GM23338 (cell line): Measurements from ENCODE around the gene LRTM2. TPM values are rescaled to one million over a fixed set of nuclear protein-coding genes. Genes with fewer than 3 reads are reported as not detected.
A peak's percentile ranks its signal among the peaks of the same experiment; 100 is the strongest.

Experiments
- ATAC-seq: fragments of 200-7000 bp; cut with Tn5 transposase; 3 replicates; pipeline ENCODE4 v1.9.1; 2020
- DNase-seq: peaks from one replicate; pipeline ENCODE4 v3.0.0-alpha.2; 2015; ENCODE audit warnings: low spot score
- H2AFZ ChIP-seq: fragments of 200-600 bp; sonication (generic); 2 replicates; pipeline ENCODE4 v1.8.0; 2016; ENCODE audit warnings: antibody characterized with exemption, mild to moderate bottlenecking, moderate library complexity
- H3F3A ChIP-seq: fragments of 200-600 bp; sonication (generic); replicated peaks from 2 replicates; pipeline ENCODE4 v1.8.0; 2017; ENCODE audit warnings: antibody characterized with exemption, mixed run types, low read depth
- H3K27ac ChIP-seq: fragments of 200-600 bp; sonication (generic); 2 replicates; pipeline ENCODE4 v1.6.1; 2016; ENCODE audit warnings: low read depth
- H3K27me3 ChIP-seq: fragments of 200-600 bp; sonication (generic); 2 replicates; pipeline ENCODE4 v1.8.0; 2016; ENCODE audit warnings: mild to moderate bottlenecking, mixed run types, moderate library complexity; ENCODE audit not compliant: insufficient read depth
- H3K36me3 ChIP-seq: fragments of 200-600 bp; sonication (generic); 2 replicates; pipeline ENCODE4 v1.8.0; 2016; ENCODE audit warnings: mild to moderate bottlenecking; ENCODE audit not compliant: insufficient read depth
- H3K4me1 ChIP-seq: fragments of 200-600 bp; sonication (generic); 2 replicates; pipeline ENCODE4 v1.8.0; 2016; ENCODE audit warnings: mild to moderate bottlenecking, moderate library complexity; ENCODE audit not compliant: insufficient read depth
- H3K4me2 ChIP-seq: fragments of 200-600 bp; sonication (generic); 2 replicates; pipeline ENCODE4 v1.7.1; 2017; ENCODE audit warnings: mixed run types
- H3K4me3 ChIP-seq: fragments of 200-600 bp; sonication (generic); 2 replicates; pipeline ENCODE4 v1.6.1; 2016; ENCODE audit warnings: mixed run types
- H3K79me2 ChIP-seq: fragments of 200-600 bp; sonication (generic); replicated peaks from 2 replicates; pipeline ENCODE4 v1.8.0; 2017; ENCODE audit warnings: mild to moderate bottlenecking; ENCODE audit not compliant: insufficient read depth
- H3K9me2 ChIP-seq: fragments of 200-600 bp; sonication (generic); 2 replicates; pipeline ENCODE4 v1.8.0; 2017; ENCODE audit not compliant: insufficient read depth
- H4K20me1 ChIP-seq: fragments of 200-600 bp; sonication (generic); replicated peaks from 2 replicates; pipeline ENCODE4 v1.8.0; 2017; ENCODE audit warnings: mild to moderate bottlenecking; ENCODE audit not compliant: insufficient read depth
- H3K27ac Mint-ChIP-seq: 2 replicates; pipeline ENCODE4 v1.8.0; 2020; ENCODE audit warnings: inconsistent platforms, mild to moderate bottlenecking, moderate library complexity, mixed read lengths
- H3K27me3 Mint-ChIP-seq: 3 replicates; pipeline ENCODE4 v1.8.0; 2022; ENCODE audit warnings: low read depth, mild to moderate bottlenecking, moderate library complexity, mixed read lengths, inconsistent platforms; ENCODE audit not compliant: insufficient read depth, poor library complexity
- H3K36me3 Mint-ChIP-seq: 3 replicates; pipeline ENCODE4 v1.8.0; 2021; ENCODE audit warnings: low read depth, mild to moderate bottlenecking, inconsistent platforms, moderate library complexity, mixed read lengths
- H3K4me1 Mint-ChIP-seq: 3 replicates; pipeline ENCODE4 v1.8.0; 2020; ENCODE audit warnings: mild to moderate bottlenecking, inconsistent platforms, mixed read lengths
- H3K4me3 Mint-ChIP-seq: 3 replicates; pipeline ENCODE4 v1.8.0; 2021; ENCODE audit warnings: moderate library complexity, mild to moderate bottlenecking, inconsistent platforms, mixed read lengths
- H3K9me3 Mint-ChIP-seq: 3 replicates; pipeline ENCODE4 v1.8.0; 2020; ENCODE audit warnings: moderate library complexity, mild to moderate bottlenecking, inconsistent platforms, mixed read lengths
- CREB1 ChIP-seq: fragments of 250-450 bp; sonication (Bioruptor Pico); IDR thresholded peaks from 2 replicates; pipeline ENCODE4 v1.5.0; 2020; ENCODE audit warnings: low read depth, mild to moderate bottlenecking, moderate library complexity
- EZH2 ChIP-seq: fragments of 200-600 bp; sonication (generic); IDR thresholded peaks from one replicate; pipeline ENCODE4 v1.8.0; 2017; ENCODE audit warnings: antibody characterized with exemption, mild to moderate bottlenecking, low read depth; ENCODE audit not compliant: unreplicated experiment
- EZH2phosphoT487 ChIP-seq: fragments of 200-600 bp; sonication (generic); IDR thresholded peaks from one replicate; pipeline ENCODE4 v1.8.1; 2018; ENCODE audit warnings: antibody characterized with exemption; ENCODE audit not compliant: unreplicated experiment
- JUNB ChIP-seq: IDR thresholded peaks from one replicate; pipeline ENCODE4 v1.6.1; 2016; ENCODE audit warnings: antibody characterized with exemption; ENCODE audit not compliant: unreplicated experiment
- NANOG ChIP-seq: IDR thresholded peaks from 2 replicates; pipeline ENCODE4 v1.6.1; 2016; ENCODE audit warnings: antibody characterized with exemption, borderline replicate concordance
- POLR2AphosphoS5 ChIP-seq: IDR thresholded peaks from 2 replicates; pipeline ENCODE4 v1.6.1; 2016; ENCODE audit warnings: antibody characterized with exemption, low read depth
- ZNF114 ChIP-seq: fragments of 250-450 bp; sonication (Bioruptor Pico); IDR thresholded peaks from 2 replicates; pipeline ENCODE4 v1.5.0; 2020; ENCODE audit warnings: mild to moderate bottlenecking, moderate library complexity
- ZNF331 ChIP-seq: fragments of 250-450 bp; sonication (Bioruptor Pico); IDR thresholded peaks from 2 replicates; pipeline ENCODE4 v1.5.0; 2020; ENCODE audit warnings: low read depth, mild to moderate bottlenecking, moderate library complexity
- polyA plus RNA-seq: library from polyadenylated mRNA; unstranded; fragments of >200 nt; fragmentation: Nextera tagmentation; extraction: Ambion mirVana; gene quantifications from 2 replicates; pipeline ENCODE4 v1.2.1, GENCODE V29; 2016
- total RNA-seq: library from RNA; depleted of rRNA; stranded (reverse); fragments of >200 nt; shearing (Covaris generic); gene quantifications from 2 replicates; pipeline ENCODE4 v1.2.3, GENCODE V29; 2014
- TF ChIP-seq, protein P1 (sequence below), 2 experiments: fragments of 200-600 bp in 1 of 2; sonication (generic) in 1 of 2; conservative IDR thresholded peaks; 2 replicates each; pipeline versions ENCODE4 v1.5.1 to v1.6.1; 2016 to 2017; ENCODE audit warnings: antibody characterized with exemption in 2 of 2, low read depth in 2 of 2, mild to moderate bottlenecking in 2 of 2, moderate library complexity in 1 of 2
- TF ChIP-seq, protein P2 (sequence below): IDR thresholded peaks from one replicate; pipeline ENCODE4 v1.6.1; 2018; ENCODE audit warnings: antibody characterized with exemption; ENCODE audit not compliant: unreplicated experiment
- TF ChIP-seq, protein P3 (sequence below): IDR thresholded peaks from 2 replicates; pipeline ENCODE4 v1.6.1; 2016; ENCODE audit warnings: antibody characterized with exemption

Gene LRTM2
- total and polyA plus RNA-seq, 2 experiments from 2014 or later, result 0.08 TPM; not detected in 1

DNA sequence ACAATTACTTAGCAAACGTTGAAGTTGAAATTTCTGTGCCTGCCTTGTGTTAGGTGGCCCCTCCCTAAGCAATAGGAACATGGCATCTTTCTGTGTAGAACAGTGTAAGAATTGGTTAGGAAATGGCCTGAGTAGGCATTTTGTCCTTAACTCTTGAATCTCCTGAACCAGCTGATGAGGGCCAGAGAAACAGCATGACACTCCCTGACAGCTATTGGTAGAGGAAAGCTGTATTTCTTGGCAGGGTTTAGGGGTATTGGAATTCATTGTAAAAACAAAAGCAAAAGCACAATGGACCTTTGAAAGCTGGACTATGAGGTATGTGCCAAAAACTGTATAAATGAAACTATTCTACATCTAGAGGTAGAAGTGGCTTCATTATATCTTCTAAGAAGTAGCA lies 40.6 kb upstream of the LRTM2 start (continued):
- TF ChIP-seq, protein P1, sequence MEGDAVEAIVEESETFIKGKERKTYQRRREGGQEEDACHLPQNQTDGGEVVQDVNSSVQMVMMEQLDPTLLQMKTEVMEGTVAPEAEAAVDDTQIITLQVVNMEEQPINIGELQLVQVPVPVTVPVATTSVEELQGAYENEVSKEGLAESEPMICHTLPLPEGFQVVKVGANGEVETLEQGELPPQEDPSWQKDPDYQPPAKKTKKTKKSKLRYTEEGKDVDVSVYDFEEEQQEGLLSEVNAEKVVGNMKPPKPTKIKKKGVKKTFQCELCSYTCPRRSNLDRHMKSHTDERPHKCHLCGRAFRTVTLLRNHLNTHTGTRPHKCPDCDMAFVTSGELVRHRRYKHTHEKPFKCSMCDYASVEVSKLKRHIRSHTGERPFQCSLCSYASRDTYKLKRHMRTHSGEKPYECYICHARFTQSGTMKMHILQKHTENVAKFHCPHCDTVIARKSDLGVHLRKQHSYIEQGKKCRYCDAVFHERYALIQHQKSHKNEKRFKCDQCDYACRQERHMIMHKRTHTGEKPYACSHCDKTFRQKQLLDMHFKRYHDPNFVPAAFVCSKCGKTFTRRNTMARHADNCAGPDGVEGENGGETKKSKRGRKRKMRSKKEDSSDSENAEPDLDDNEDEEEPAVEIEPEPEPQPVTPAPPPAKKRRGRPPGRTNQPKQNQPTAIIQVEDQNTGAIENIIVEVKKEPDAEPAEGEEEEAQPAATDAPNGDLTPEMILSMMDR (conservative IDR thresholded peaks at IDR 0.05; ENCODE audit: low read depth in 2 of 2), result no peak
- TF ChIP-seq JUNB (no peak), NANOG (no peak), ZNF331 (CRISPR knock-in tag) (no peak)
- TF ChIP-seq, protein P2, sequence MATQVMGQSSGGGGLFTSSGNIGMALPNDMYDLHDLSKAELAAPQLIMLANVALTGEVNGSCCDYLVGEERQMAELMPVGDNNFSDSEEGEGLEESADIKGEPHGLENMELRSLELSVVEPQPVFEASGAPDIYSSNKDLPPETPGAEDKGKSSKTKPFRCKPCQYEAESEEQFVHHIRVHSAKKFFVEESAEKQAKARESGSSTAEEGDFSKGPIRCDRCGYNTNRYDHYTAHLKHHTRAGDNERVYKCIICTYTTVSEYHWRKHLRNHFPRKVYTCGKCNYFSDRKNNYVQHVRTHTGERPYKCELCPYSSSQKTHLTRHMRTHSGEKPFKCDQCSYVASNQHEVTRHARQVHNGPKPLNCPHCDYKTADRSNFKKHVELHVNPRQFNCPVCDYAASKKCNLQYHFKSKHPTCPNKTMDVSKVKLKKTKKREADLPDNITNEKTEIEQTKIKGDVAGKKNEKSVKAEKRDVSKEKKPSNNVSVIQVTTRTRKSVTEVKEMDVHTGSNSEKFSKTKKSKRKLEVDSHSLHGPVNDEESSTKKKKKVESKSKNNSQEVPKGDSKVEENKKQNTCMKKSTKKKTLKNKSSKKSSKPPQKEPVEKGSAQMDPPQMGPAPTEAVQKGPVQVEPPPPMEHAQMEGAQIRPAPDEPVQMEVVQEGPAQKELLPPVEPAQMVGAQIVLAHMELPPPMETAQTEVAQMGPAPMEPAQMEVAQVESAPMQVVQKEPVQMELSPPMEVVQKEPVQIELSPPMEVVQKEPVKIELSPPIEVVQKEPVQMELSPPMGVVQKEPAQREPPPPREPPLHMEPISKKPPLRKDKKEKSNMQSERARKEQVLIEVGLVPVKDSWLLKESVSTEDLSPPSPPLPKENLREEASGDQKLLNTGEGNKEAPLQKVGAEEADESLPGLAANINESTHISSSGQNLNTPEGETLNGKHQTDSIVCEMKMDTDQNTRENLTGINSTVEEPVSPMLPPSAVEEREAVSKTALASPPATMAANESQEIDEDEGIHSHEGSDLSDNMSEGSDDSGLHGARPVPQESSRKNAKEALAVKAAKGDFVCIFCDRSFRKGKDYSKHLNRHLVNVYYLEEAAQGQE, result no peak

DNA sequence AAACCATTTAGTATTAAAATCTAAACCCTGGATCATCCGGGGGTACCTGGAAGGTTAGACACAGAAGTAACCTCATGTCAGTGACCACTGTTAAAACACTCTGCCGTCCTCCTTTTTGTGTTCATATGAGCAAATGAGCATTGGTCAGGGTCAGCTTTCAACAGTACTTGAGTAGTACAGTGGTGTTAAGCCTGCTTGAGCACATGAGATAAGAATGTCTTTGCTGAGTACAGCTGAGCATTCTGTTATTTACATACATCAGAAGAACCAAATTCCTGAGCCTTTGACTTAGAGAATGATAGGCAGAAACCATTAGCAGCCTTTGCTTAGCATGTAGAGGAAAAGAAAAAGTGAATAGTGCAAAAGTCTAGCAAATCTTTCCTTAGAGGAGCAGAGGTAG lies 38.6 kb upstream of the LRTM2 start:
- Histone ChIP-seq H3K4me1 (no peaks in the 10 kb centered on the region), H3K4me3 (no peak overlapping the region), H3K9me2 (no peaks in the 10 kb centered on the region), H3K36me3 (peaks cover 9% of the 10 kb centered on the region; the same call in 1 of the 2 replicates), H4K20me1 (peaks cover 16% of the 10 kb centered on the region; the same call in 1 of the 2 replicates), H2AFZ (no peak overlapping the region), H3K27ac (no peak overlapping the region), H3F3A (no peaks in the 10 kb centered on the region), H3K27me3 (no peaks in the 10 kb centered on the region), H3K4me2 (no peak overlapping the region), H3K79me2 (peaks cover 23% of the 10 kb centered on the region)
- Mint-ChIP-seq H3K27me3 (no peaks in the 10 kb centered on the region), H3K36me3 (peaks cover 13% of the 10 kb centered on the region; the same call in 2 of the 3 replicates), H3K4me3 (no peak overlapping the region), H3K4me1 (peaks cover 1% of the 10 kb centered on the region; the same call in 2 of the 3 replicates), H3K27ac (no peak overlapping the region), H3K9me3 (no peaks in the 10 kb centered on the region)
- DNase-seq, result peak; percentile 27
- peak; percentile 32; the same call in 1 of the 3 replicates for ATAC-seq
- TF ChIP-seq EZH2 (no peak), ZNF114 (CRISPR knock-in tag) (no peak), NANOG (no peak), POLR2AphosphoS5 (no peak), JUNB (no peak), CREB1 (no peak), ZNF331 (CRISPR knock-in tag) (no peak), EZH2phosphoT487 (no peak)
- TF ChIP-seq, protein P2, result no peak
- TF ChIP-seq, protein P3, sequence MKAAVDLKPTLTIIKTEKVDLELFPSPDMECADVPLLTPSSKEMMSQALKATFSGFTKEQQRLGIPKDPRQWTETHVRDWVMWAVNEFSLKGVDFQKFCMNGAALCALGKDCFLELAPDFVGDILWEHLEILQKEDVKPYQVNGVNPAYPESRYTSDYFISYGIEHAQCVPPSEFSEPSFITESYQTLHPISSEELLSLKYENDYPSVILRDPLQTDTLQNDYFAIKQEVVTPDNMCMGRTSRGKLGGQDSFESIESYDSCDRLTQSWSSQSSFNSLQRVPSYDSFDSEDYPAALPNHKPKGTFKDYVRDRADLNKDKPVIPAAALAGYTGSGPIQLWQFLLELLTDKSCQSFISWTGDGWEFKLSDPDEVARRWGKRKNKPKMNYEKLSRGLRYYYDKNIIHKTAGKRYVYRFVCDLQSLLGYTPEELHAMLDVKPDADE, result no peak
- TF ChIP-seq, protein P1 (conservative IDR thresholded peaks at IDR 0.05; ENCODE audit: low read depth in 2 of 2), result no peak
